GM18511 (cell line): ENCODE results near the gene MCHR1.

Experiments
- ATAC-seq: cut with Tn5 transposase; IDR thresholded peaks from one replicate; pipeline ENCODE4 v1.9.1; 2021; ENCODE audit warnings: mild to moderate bottlenecking, moderate library complexity; ENCODE audit not compliant: unreplicated experiment

The MCHR1 gene

GRCh38 chr22:40679249-40679963, at the start of gene MCHR1:
TSS of gene MCHR1 (plus strand) at chr22:40679484. CDS start at chr22:40679653, 169 bp downstream.
- ATAC-seq: no peak

- ATAC-seq: no peak
Measured at GRCh38 chr22:40631925-40632324, 47.4 kb upstream of the MCHR1 start.

GRCh38 chr22:40633036-40633435, 46.2 kb upstream of the MCHR1 start:
- ATAC-seq: no peak

GRCh38 chr22:40634119-40634903, 45.0 kb upstream of the MCHR1 start:
- ATAC-seq: no peak

GRCh38 chr22:40635043-40635939, 44.0 kb upstream of the MCHR1 start:
- no peak for ATAC-seq

GRCh38 chr22:40635940-40636379, 43.3 kb upstream of the MCHR1 start:
- ATAC-seq: peak; percentile 28

GRCh38 chr22:40636380-40637182, 42.7 kb upstream of the MCHR1 start, which contains the start of gene MRTFA:
TSS of gene MRTFA (minus strand) at chr22:40636719.
- ATAC-seq: peak; percentile 93

- no peak for ATAC-seq
Measured at GRCh38 chr22:40637183-40638150, 41.8 kb upstream of the MCHR1 start.

- ATAC-seq: no peak
Measured at GRCh38 chr22:40638261-40638660, 41.0 kb upstream of the MCHR1 start.

- no peak for ATAC-seq
Measured at GRCh38 chr22:40641269-40641668, 38.0 kb upstream of the MCHR1 start.

GRCh38 chr22:40642316-40642715, 37.0 kb upstream of the MCHR1 start:
- ATAC-seq: no peak

GRCh38 chr22:40645579-40646197, 33.6 kb upstream of the MCHR1 start:
- no peak for ATAC-seq

- no peak for ATAC-seq
Measured at GRCh38 chr22:40648386-40648785, 30.9 kb upstream of the MCHR1 start.

- ATAC-seq: no peak
Measured at GRCh38 chr22:40651057-40651456, 28.2 kb upstream of the MCHR1 start.

- peak; percentile 84 for ATAC-seq
Measured at GRCh38 chr22:40651563-40652501, 27.5 kb upstream of the MCHR1 start.

- no peak for ATAC-seq
Measured at GRCh38 chr22:40653361-40653760, 25.9 kb upstream of the MCHR1 start.

GRCh38 chr22:40654522-40655167, 24.6 kb upstream of the MCHR1 start:
- no peak for ATAC-seq
